NCI-H2029 treated with DMSO at 0.1 percent for 48 hours (cell line): ENCODE data around the gene ABCG1.
A peak's percentile ranks its signal among the peaks of the same experiment; 100 is the strongest.

Experiments used
- DNase-seq: peaks from one replicate; lab custom pipeline; 2025; lab: John Stamatoyannopoulos, UW

Gene ABCG1

DNA sequence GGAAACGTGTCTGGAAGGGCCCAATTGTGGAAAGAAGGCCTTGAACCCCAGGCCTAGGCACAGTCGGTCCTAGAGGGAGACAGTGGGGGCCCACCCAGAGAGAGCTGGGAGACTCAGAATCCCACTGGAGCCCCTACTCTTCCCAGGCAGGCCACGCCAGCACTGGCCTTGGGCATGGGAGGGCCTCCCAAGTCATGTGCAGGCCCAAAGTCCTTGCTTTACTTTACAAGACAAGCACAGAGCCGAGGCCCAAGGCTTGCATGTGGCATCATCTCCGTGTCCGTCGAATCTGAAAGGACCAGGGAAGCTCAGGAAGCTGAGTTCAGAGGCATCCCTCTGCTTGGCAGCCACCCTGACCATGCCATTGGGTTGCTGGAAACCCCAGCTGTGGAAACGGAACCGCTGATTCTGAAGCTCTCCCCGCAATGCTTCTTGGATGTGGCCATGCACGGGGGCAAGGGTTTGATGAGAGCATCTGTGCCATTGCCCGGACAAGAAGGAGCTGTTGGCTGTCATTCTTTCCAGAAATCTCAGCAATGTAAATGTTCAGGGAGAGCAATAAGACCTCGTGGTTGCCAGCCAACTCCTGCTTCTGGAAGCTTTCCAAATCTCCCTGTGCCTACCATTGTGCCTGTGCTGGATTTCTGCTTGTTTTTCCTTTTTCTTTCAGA, 32.8 kb downstream of the ABCG1 start:
- no peak for DNase-seq

DNA sequence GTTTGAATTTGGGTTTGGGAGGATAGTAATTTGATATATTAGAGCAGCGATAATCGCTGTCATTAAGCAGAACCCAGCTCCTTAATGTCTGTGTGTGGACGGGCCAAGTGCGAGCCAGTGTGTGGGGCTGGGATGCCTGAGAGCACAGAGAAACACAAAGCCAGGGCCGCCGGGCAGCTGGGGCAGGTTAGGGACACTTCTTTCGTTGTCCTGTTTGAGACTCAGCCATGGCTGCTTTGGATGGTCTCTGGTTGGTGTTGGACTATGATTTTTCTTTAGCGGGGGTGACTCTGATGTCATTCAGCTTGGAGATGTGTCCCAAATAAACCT, 33.4 kb downstream of the ABCG1 start:
- no peak for DNase-seq

DNA sequence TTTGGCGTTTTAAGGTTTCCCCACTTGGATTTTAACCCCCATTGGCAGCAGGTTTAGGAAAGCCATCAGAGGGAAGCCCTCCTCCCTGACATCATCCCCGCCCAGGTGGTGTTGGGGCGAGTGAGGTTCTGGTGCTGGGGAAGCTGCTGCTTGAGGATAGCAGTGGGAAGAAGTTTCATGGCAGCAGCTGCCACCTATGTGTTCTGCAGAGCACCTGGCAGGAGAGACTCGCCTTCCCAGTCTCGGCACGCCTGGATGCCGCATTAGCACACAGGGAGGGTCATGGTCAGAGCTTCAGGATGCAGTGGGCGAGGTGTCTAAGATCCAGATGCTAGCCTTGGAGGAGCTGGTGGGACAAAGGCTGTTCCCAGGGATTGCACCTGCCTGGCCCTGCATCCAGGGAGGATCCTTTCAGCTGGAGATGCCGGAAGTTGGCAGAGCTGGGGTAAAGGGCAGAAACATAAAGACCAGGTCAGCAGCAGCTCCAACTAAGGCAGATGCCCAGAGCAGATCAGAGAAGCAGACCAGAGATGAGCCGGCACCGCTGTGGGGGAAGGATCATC, 33.9 kb downstream of the ABCG1 start:
- no peak for DNase-seq

DNA sequence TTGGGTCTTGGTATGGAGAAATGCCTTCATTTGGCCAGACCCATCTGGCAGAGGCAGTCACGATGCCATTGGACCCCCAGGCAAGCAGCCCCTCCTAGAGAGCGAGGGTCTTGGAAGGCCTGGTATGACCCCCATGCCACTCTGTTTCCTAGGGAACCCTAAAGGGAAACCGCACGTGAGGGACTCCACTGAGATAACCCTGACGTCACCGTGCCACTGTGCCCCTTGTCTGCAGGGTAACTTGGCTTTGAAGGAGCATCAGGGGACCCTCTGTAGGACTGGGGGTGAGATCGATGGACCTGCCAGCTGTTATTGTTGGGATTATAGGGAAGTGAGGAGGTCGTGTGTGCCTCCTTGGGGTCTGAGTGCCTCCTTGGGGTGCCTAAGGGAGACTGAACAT, 34.5 kb downstream of the ABCG1 start:
- DNase-seq = no peak

DNA sequence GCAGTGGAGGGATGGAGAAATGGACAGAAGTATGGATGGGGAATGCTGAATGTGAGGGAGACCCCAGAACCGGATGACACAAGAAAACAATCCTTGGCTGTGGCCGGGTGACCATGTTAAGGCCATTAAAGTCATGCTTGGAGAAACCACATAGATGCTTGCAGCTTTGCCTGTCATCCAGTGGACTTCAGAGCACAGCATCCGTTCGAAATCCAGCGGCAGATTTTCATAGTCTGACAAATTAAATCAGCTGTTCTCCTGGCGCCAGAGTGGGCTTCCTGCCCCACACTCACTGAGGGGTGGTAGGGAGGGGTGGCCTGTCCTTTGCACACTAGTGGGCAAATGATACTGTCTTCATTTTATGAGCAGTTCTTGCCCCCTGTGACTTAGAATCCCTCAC, 35.1 kb downstream of the ABCG1 start:
- no peak for DNase-seq

DNA sequence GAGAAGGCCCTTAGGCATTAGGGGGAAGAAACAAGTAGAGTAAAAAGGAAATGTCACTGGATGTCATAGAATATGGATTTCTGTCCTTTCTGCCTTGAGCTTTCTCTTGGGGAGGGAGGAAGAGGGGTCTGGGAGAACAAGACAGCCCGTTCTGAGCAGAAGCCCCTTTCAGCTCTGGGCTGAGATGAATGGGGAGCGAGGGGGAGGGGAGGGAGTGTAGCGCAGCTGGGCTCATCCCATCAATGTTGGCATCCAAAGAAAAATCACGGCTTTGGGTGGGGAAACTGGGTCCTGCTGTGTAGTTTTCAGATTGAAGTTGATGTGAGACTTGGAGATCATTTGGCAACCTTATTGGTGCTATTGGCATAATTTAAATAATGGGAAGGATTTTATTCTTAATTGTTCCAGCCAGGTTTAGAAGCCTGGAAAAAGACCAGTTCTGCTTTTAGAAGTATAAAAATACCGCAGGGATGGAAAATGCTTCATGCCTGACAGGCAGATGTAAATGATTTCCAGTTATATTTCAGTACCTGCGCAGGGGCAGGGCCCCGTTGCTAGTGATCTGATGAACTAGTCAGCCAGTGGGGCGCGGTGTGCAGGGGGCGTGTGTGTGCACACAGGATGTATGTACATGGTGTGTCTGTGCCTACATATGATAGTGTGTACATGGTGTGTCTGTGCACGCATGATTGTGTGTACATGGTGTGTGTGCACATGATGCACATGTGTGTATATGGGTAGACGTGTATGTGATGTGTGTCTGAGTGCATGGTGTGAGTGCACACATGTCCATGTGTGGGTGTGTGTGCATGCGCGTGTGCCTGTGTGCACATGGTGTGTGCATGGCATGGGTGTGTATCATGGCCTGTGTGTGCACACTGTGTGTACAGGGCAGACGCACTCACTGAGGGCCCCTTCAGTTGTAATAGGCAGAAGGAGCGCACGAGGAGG, 36.0 kb downstream of the ABCG1 start:
- no peak for DNase-seq

DNA sequence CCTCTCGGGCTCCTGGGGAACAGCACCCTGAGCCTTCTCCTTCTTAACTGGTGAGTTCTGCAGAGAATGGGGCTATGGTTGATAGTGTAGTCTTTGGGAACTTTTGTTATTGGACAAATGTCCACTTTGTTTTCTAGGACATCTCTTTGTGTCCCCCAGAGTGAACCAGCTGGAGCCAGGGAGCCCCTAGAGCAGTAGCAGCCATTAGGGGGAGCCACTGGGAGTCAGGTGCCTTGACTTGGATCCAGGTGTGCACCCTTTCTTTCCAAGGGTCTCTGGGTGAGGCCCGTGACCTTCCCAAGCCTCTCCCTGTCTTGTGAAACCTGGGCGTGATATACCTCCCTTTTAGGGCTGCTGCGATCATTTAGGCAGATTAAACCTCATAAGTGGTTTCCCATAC, 36.9 kb downstream of the ABCG1 start:
- no peak for DNase-seq

DNA sequence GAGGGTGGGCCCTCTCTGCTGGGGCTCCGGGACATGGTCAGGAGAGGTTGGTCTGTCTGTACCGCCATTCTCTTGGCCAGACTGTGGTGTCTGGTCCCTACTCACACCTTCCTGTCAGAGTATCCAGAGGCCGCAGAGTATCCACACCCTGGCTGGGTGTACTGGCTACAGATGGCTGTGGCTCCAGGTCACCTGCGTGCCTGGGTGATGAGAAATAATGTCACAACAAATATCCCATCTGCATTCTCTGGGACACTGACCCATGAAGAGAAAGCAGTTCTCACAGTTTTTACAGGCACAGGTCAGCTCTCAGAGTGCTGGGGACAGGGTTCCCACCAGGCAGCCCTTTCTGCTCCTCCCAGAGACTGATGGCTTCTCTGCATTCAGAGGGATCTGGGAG, 37.4 kb downstream of the ABCG1 start:
- no peak for DNase-seq

DNA sequence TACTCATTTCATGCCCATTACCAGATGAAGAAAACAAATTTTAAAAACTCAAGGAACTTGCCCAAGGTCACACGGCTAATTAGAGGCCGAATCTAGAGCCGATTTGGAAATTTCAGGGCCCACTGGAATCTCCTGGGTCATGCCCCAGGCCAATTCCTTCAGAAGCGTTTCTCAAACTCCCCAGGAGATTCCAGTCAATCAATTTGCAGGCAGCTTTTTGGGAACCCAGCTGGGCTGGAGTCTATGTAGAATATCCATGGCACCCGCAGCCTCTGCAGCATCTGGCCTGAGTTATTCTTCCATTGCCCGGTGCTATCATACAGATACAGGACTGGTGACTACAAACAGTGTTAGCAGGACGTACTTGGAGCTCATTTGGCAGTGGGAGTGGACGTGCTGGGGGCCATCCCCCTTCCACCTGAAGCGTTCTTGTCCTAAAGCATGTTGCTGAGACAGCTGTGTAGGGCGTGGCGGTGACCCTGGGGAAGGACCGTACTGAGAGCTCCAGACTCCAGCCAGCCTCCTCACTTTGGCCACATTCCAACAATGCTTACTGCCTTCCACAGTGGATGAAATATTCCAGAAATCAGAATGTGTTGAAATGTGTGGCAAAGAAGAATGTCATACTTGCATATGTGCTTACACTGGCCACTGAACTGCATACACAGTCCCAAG, 38.3 kb downstream of the ABCG1 start:
- no peak for DNase-seq

DNA sequence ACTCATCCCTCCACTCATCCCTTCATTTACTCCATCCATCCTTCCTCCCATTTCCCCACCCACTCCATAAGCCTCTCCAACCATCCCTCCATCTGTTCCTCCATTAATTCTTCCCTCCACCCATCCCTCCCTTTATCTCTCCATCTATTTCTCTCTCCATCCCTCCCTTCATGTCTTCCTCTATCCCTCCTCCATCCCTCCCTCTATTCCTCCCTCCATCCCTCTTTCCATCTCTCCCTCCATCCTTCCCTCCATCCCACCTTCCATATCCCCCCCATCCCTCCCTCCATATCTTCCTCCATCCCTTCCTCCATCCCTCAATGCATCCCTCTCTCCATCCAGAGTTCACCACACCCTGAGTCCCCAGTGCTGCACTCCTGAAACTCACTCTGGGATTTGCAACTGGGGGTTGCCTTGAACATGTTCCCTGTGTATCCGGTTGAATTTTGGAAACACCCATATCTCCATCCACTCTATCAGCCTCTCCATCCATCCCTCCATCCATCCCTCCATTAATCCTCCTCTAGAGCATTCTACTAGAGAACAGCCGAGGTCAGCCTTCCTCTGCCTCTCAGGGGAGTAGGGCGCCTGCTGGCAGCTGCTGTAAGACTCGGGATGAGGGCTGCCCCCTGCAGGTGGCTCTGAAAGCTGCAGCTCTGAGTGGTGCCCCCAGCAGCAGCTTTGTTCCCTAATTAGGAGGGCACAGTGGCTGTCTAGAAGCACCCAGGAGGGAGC, 39.4 kb downstream of the ABCG1 start:
- no peak for DNase-seq

DNA sequence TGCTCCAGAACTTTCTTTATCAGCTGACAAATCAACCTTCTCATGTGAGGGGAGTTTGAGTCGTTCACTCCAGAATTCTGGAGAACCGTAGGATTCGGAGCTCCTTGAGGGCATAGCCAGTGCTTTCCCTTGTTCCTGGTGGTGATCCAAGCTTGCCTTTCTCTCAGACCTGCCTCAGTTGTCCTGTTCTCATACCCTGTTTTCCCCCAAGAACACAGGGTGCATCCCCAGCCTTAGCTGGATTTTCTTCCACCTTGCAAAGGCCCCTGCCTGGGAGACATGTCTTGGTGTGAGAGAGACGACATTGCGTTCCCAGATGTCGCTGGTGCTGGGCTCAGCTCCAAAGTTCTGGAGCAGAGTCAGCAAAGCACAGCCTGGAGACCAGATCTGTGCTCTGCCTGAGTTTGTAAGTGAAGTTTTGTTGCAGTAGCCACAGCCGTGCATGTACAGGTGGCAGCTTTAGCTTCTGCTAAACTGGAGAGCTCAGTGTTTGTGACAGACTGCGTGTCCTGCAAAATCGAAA, 40.0 kb downstream of the ABCG1 start:
- DNase-seq = no peak

DNA sequence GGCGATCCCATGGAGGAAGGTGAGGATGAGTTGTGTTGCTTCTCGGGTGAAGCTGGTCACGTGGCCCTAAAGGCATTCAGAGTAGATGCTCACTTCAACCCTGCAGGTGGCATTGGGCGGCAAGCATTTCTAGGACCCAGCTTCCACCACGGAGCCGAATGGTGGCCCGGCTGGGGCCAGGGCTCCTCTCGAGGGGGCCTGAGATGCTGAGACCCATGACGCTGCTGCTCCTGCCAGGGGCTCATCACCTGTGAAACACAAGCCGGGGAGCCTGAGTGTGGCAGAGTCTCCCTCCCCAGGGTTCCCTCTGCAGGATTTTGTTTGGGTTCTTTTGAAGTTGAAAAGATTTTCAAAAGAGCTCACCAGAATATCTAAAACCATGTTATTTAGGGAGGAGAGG, 41.2 kb downstream of the ABCG1 start:
- no peak for DNase-seq

DNA sequence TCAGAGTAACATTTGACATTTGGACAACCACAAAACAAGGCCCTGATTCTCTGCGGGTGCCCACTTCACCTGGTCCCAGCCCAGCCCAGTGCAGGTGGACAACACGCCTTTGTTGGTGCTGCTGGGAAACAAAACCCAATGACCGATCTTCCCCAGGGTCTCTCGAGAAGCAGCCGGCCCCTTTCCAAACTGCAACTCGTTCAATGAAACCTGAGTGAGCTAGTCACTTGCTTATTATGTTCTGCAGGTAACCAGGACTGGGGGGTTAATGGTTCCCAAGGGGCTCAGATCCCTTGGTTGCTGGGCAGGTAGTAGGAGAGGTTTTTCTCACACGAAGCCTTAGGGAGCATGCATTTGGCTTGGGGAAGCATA, 42.9 kb downstream of the ABCG1 start:
- no peak for DNase-seq

DNA sequence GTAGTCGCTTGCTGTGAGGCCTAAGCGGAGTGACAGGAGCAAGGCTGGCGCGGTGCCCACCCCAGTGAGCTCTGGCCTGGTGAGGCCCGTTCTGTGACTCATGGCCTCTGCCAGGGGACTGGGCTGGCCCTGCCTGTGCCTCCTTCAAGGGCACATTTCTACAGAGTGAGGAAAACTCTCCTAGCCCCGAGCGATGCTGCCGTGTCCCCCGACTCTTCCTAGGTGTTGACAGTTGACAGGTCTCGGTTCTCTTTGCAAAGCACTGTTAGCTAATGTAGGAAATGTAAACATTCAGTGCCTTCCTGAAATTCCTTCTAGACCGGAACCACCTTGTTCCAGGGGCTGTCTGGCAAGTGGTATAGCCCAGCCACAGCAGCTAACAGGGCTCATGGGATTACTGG, 43.9 kb downstream of the ABCG1 start:
- peak; percentile 78 for DNase-seq

DNA sequence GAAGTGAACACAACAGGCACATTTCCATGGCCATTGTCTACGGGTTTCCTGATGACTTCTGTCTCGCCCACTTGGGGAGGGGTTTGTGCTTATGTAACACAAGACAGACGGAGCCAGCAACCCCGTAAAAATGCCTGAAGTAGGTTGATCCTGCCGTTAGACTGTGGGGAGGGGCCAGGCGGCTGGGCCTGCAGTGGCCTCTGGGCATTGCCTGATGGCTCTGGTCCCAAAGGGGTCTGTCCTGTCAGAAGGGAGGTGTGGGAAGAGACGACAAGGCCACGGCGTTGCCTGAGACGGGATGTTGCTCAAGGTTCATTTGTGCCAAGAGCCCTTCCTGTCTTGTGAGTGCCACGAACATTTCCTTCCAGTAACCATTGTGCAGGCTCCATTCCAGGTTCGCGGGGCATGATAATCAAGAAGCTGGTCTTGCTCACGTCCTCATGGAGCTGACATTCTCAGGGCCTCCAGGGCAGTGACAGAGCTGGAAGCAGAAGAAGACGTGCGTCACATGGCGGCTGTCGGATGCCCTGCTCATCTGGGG, 44.7 kb downstream of the ABCG1 start:
- DNase-seq = no peak

DNA sequence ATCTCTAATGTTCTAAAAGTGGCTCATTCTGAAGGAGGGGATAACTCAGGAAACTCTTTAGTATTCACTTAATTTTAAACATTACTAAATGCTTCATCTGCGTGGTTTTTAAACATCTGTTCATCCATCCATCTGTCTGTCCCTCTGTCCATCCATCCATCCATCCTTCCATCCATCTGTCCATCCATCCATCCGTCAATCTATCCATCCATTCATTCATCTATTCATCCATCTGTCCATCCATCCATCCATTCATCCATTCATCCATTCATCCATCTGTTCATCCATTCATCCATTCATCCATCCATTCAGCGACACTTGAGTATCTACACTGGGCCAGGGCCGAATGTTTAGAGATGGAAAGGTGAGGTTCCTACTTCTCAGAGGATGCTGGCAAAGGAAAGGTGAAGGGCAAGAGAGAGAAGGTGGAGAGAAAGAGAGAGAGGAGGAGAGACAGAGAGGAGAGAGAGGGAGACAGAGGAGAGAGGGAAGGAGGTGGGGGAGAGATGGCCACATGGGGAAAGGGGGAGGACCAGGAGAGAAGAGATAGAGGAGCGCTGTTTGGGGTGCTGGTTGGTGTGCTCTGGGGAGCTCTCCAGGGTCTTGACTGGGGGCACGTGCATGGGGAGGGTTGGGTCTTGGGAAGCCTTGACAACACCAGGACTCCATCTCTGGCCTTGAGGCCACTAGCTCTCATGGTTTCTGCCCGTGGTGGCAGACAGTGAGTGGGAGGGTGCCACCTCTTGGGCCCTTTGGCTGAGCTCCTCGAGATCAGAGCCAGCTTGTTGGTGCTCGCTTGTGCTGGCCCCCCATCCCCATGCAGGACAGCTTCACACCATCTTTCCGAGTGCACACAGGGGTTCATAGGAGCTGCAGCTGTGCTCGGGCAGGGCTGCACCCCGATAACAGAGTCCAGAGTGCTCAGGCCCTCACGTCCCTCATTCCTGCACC, 45.6 kb downstream of the ABCG1 start:
- DNase-seq = no peak

DNA sequence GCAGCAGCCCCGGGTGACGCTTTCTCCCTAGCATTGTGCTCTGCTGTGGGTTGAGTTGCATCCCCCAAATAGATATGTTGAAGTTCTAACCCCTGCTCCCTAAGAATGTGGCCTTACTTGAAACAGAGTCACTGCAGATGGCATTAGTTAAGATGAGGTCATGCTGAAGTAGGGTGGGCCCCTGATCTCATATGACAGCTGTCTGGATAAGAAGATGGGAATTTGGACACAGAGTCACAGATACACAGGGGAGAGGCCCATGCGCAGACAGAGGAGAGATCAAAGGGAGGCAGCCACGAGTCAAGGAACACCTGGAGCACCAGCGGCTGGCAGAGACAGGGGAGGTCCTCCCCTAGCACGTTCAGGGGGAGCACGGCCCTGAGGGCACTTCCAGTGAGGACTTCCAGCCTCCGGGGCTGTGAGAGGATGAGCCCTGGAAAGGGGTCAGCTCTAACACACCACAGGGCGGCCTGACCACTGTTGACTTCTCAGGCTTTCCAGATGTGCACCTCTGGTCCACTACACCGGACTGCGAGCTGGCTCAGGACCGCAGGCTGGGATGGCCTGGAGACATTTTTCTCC, 46.4 kb downstream of the ABCG1 start:
- no peak for DNase-seq

DNA sequence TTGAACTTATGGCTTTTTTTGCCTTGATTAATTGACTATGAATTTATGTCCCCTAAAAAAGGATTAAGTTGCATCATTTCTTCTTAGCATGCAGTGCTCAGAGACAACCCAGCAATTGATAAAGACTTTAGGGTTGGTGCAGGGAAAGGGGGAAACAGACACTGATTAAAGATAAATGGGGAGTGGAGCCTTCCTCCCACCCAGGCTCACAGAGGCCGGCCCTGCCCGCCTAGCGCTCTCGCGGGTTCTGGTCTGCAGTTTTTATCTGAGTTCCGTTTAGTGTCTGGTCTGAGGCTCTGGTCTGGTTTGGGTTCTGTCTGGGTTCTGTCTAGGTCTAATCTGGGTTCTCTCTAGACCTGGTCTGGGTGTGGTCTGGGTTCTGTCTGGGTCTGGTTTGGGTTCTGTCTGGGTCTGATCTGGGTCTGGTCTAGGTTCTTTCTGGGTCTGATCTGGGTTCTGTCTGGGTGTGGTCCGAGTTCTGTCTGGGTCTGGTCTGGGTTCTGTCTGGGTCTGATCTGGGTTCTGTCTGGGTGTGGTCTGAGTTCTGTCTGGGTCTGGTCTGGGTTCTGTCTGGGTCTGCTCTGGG, 48.1 kb downstream of the ABCG1 start:
- DNase-seq = no peak

DNA sequence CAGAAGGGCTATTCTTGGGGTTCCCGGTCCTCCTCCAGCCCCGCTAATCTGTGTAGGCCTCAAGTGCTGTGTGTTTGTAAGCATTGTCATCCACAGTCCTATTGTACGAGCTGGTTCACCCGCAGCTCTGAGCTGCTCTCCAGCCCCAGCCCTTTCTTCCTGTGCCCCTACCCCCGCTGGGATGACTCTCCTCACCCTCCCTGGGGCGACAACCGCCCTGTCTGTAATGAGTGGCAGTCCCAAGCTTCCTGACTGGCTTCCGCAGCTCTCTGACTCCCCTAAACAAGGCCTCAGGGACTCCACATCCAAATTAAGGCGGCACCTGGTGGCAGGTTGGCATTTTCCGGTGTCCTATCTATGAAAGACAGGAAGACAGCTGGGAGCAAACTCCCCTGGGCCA, 50.4 kb downstream of the ABCG1 start:
- no peak for DNase-seq

DNA sequence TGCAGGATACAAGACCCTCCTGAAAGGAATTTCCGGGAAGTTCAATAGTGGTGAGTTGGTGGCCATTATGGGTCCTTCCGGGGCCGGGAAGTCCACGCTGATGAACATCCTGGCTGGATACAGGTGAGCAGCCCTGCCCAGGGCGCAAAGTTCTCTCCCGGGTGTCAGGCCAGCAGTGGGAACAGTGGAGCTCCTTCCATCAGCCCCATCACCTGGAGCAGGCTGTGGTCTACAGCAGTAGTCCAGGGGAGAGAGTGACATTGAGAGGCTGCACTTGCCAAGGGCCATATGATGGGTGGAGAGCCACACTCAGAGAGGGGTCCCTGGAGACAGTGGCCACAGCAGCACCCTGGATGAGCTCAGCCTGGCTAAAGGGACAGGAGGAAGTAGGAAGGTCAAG, 52.1 kb downstream of the ABCG1 start:
- DNase-seq = no peak
